A673 (cell line): ENCODE data around the gene CYP1B1. TPM values are rescaled to one million over a fixed set of nuclear protein-coding genes. Genes with fewer than 3 reads are reported as not detected.

Source experiments
- BruUV-seq: library from RNA; stranded (reverse); fragments of 400-500 nt; replicated peaks from 2 replicates; lab custom pipeline; 2021; lab: Mats Ljungman, UMichigan
- CTCF ChIA-PET: fragments of 300-600 bp; sonication (Branson Sonifier 250); formaldehyde crosslinking; loops from one replicate; lab custom pipeline; 2022; ENCODE audit warnings: antibody characterized with exemption; lab: Charles Lee
- POLR2A ChIA-PET: fragments of 300-600 bp; sonication (Branson Sonifier 250); formaldehyde crosslinking; loops from one replicate; lab custom pipeline; 2022; ENCODE audit warnings: antibody characterized with exemption; ENCODE audit not compliant: low non-redundant PET; lab: Charles Lee
- DNase-seq: peaks from one replicate; pipeline ENCODE4 v3.0.0-alpha.2; 2015; ENCODE audit warnings: low spot score
- H3K27ac ChIP-seq: fragments of 200-600 bp; sonication (generic); 2 replicates; pipeline ENCODE4 v1.5.1; 2016; ENCODE audit warnings: mixed run types, low read depth, mild to moderate bottlenecking, mixed read lengths, antibody characterized with exemption, low read length; ENCODE audit not compliant: poor library complexity, severe bottlenecking
- H3K27me3 ChIP-seq: fragments of 200-600 bp; sonication (generic); replicated peaks from 2 replicates; pipeline ENCODE4 v1.6.1; 2017; ENCODE audit warnings: mixed run types, low read depth, mild to moderate bottlenecking, mixed read lengths, antibody characterized with exemption, low read length; ENCODE audit not compliant: insufficient read depth, poor library complexity
- H3K36me3 ChIP-seq: fragments of 200-600 bp; sonication (generic); 2 replicates; pipeline ENCODE4 v1.6.1; 2016; ENCODE audit warnings: mixed run types, mild to moderate bottlenecking, mixed read lengths, antibody characterized with exemption, low read length; ENCODE audit not compliant: insufficient read depth, poor library complexity, severe bottlenecking
- H3K4me1 ChIP-seq: fragments of 200-600 bp; sonication (generic); 2 replicates; pipeline ENCODE4 v1.6.1; 2017; ENCODE audit warnings: mixed run types, mild to moderate bottlenecking, mixed read lengths, antibody characterized with exemption, low read length; ENCODE audit not compliant: insufficient read depth, poor library complexity, severe bottlenecking
- H3K4me3 ChIP-seq: fragments of 200-600 bp; sonication (generic); 2 replicates; pipeline ENCODE4 v1.5.1; 2016; ENCODE audit warnings: low read depth, mixed run types, mild to moderate bottlenecking, mixed read lengths, low read length; ENCODE audit not compliant: poor library complexity, severe bottlenecking
- H3K9me3 ChIP-seq: fragments of 200-600 bp; sonication (generic); 2 replicates; pipeline ENCODE4 v1.6.1; 2016; ENCODE audit warnings: mixed run types, low read depth, mild to moderate bottlenecking, mixed read lengths, antibody characterized with exemption, low read length; ENCODE audit not compliant: poor library complexity, severe bottlenecking
- EZH2 ChIP-seq: fragments of 200-600 bp; sonication (generic); IDR thresholded peaks from 2 replicates; pipeline ENCODE4 v1.6.1; 2017; ENCODE audit warnings: borderline replicate concordance, low read depth, mild to moderate bottlenecking, mixed read lengths, antibody characterized with exemption, low read length; ENCODE audit not compliant: poor library complexity, severe bottlenecking
- intact Hi-C: fragments of 100-400 bp; cut with micrococcal nuclease; formaldehyde crosslinking; loops from one replicate; pipeline ENCODE4 v1.10.0; 2022; ENCODE audit not compliant: unreplicated experiment
- total RNA-seq: library from RNA; stranded (reverse); gene quantifications from 2 replicates; pipeline ENCODE4 v1.2.3, GENCODE V29; 2021
- TF ChIP-seq, protein P1 (sequence below): fragments of 300-800, 200-600 bp; sonication (generic); conservative IDR thresholded peaks from 2 replicates; pipeline ENCODE4 v1.5.1; 2017; ENCODE audit warnings: low read depth, mild to moderate bottlenecking, antibody characterized with exemption, low read length, moderate library complexity, mixed read lengths

Gene CYP1B1
- total RNA-seq, 1 experiment from 2014 or later = 0.92 TPM

DNA sequence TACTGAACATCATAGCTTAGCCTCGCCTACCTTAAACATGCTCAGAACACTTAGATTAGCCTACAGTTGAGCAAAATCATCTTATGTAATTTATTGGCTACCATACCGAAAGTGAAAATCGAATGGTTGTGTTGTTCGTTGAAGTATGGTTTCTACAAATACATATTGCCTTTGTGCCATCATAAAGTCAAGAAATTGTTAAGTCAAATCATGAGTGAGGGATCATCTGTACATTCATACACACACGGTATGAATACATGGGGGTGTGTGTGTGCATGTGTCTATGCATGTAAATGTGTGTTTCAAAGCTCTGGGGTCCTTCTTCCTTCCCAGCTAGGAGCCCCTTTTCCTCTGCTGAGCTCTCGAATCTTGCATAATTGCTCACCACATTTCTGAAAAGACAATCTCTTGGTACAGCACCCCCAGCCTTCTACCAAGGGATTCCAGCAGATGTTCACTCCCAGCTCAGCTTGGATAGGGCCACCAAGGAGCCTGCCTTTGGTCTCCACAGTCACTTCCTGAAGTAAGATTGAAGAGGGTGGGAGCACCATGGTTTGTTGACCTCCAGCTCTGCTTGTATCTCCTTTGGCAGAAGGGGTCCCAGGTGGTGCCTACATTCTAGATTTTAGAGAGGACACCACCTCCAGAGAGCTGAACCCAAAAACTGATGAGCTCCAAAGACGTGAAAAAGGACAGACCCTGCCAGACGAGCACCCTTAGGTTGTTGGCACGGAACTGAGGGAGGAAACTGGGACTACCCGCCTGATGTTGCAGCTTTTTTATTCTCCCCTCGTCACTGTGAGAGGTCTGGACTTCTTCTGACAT is 33.2 kb upstream of the CYP1B1 start:
- no TSS peak for BruUV-seq
- ChIA-PET POLR2A (no interaction called here), CTCF (no interaction called here)
- H3K27ac ChIP-seq = no peak overlapping the region
- peaks cover 6% of the 10 kb centered on the region for H3K9me3 ChIP-seq
- H3K4me3 ChIP-seq = no peak overlapping the region
- no peak for DNase-seq
- TF ChIP-seq, protein P1, sequence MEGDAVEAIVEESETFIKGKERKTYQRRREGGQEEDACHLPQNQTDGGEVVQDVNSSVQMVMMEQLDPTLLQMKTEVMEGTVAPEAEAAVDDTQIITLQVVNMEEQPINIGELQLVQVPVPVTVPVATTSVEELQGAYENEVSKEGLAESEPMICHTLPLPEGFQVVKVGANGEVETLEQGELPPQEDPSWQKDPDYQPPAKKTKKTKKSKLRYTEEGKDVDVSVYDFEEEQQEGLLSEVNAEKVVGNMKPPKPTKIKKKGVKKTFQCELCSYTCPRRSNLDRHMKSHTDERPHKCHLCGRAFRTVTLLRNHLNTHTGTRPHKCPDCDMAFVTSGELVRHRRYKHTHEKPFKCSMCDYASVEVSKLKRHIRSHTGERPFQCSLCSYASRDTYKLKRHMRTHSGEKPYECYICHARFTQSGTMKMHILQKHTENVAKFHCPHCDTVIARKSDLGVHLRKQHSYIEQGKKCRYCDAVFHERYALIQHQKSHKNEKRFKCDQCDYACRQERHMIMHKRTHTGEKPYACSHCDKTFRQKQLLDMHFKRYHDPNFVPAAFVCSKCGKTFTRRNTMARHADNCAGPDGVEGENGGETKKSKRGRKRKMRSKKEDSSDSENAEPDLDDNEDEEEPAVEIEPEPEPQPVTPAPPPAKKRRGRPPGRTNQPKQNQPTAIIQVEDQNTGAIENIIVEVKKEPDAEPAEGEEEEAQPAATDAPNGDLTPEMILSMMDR = no peak
- peaks cover 30% of the 10 kb centered on the region for H3K4me1 ChIP-seq
- no peaks in the 10 kb centered on the region for H3K27me3 ChIP-seq
- intact Hi-C loops = no loop called here
- no peaks in the 10 kb centered on the region for H3K36me3 ChIP-seq

DNA sequence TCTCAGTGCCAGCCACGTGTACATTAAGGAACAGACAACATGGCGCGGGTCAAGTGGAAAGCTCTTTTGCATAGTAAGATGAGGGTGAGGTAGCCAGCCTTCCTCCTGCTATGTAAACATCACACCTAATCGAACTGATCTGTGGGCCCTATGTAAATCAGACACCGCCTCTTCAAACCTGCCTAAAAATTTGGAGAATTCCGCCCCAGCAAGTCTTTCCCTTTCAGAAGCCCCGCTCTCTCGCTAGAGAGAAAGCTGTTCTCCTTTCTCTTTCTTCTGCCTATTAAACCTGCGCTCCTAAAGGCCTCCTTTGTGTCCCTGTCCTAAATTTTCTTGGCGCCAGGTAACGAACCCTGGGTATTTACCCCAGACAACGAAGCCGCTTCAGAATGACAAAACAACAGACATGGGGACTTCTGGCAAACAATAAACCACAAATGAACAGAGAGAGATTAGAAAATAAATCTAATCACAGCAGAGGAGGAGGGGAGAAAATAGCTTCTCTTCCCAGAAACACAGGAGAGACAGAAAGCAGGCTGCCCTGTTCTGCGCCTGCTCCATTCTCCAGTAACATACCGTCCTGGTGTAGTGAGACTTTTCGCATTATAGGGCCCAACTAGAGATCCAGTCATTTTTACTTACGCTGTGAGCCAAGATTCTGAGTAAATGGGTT is 31.9 kb upstream of the CYP1B1 start:
- intact Hi-C loops = no loop called here
- ChIA-PET POLR2A (no interaction called here), CTCF (interaction anchor here (1.3 to 2.7 kb wide), 2 partner anchors 8 to 31 kb away, joined by 11 to 16 read pairs; partner anchors contain the start of gene CYP1B1)
- TF ChIP-seq, protein P1 = no peak
- TF ChIP-seq EZH2 = no peak
- no peak for DNase-seq
- no peaks in the 10 kb centered on the region for H3K27me3 ChIP-seq
- no peak overlapping the region for H3K4me3 ChIP-seq
- peaks cover 21% of the 10 kb centered on the region for H3K4me1 ChIP-seq
- no TSS peak for BruUV-seq
- no peaks in the 10 kb centered on the region for H3K36me3 ChIP-seq
- H3K27ac ChIP-seq = no peak overlapping the region
- H3K9me3 ChIP-seq = peaks cover 6% of the 10 kb centered on the region

DNA sequence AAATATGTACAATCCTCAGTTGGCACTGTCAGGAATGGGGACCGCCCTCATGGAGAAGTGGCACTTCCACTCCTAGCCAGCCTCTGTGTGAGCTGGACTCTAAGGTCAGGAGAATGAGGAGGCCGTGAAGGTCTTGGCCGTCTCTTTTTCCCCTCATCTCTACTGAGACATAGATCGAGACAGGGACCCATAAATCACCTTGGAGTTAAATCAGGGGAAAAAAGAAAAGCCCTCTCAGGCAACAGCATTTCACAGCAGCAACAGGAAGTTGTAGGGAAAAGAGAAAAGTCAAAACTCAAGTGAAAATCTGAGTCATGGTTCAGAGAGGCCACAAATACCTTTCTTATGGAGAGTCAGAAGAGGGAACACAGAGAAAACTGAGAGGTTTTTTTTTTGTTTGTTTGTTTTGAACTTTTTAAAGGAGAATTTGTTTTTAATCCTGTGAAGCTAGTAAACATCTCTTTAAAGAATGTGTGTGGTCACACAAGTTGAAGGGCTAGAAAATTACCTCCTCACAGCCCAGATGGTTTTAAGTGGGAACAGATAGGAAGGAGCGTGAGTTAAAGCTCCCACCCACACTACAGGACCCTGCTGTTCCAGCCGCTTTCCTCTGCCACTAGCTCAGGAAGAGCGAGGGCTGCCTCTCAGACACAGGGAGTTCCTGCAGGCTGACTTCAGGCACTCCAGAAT is 30.6 kb upstream of the CYP1B1 start:
- Histone ChIP-seq H3K27ac (peak overlapping the region; percentile 65), H3K9me3 (peaks cover 6% of the 10 kb centered on the region), H3K27me3 (no peaks in the 10 kb centered on the region), H3K4me1 (peaks cover 21% of the 10 kb centered on the region), H3K36me3 (no peaks in the 10 kb centered on the region), H3K4me3 (no peak overlapping the region)
- ChIA-PET POLR2A (interaction anchor here (0.6 kb wide), 1 partner anchor 277 kb away, joined by 3 read pairs; no protein-coding TSS in a partner anchor), CTCF (interaction anchor here (1.3 to 2.7 kb wide), 2 partner anchors 9 to 30 kb away, joined by 11 to 16 read pairs; partner anchors contain the start of gene CYP1B1)
- intact Hi-C loops = no loop called here
- TF ChIP-seq, protein P1 = no peak
- TF ChIP-seq EZH2 = no peak
- no TSS peak for BruUV-seq
- DNase-seq = peak; percentile 76
